ENCODE data around the gene CHAF1B. TPM values are rescaled to one million over a fixed set of nuclear protein-coding genes. Genes with fewer than 3 reads are reported as not detected.

CHAF1B gene
- total and polyA plus RNA-seq, 2 experiments from 2014 or later: 3.0 to 5.2 TPM

DNA sequence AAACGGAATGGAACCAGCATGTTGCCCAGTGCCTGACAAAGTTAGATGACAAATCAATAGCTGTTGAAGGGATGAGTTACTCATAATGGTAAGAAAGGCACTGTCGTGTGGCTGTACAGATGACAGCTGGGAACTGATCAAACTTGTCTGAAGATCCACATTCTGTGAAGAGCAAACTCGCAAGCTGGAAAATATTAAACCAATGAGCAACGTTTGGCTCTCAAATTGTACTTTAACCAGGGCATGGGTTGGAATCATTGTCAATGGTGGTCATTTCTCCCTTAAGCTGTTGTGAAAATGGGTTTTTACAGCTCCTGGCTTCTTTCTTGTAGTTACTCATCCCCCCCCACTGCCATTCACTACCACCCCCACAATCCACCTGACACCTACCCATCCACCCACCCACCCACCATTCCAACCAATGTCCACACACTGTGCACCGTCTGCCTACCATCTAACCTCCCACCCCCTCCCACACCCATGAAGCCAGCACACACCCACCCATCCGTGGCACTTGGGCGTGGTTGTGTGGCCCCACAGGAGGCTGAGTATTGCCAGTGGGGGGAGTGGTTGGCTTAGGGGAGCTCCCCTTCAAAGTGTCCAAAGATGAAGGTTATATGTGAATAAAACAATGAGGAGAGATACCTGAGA, 48.0 kb downstream of the CHAF1B start:
- H3K79me2 ChIP-seq (ENCODE audit: insufficient read depth): no peaks in the 10 kb centered on the region
- no peak overlapping the region for H3K4me2 ChIP-seq (ENCODE audit: unreplicated experiment)
- H3K36me3 ChIP-seq (ENCODE audit: low read depth): no peaks in the 10 kb centered on the region
- 62 to 65% methylated on average over 7 of the region's 7 CpGs for WGBS, 2 experiments (ENCODE audit: low coverage in 1 of 2, low lambda C conversion rate in 2 of 2, missing lambda C conversion rate in 2 of 2)
- no peak overlapping the region for H3K9ac ChIP-seq
- no peak overlapping the region for H3K4me3 ChIP-seq
- no peaks in the 10 kb centered on the region for H3K9me3 ChIP-seq (ENCODE audit: low read depth)
- H3K4me1 ChIP-seq (ENCODE audit: insufficient read depth): peaks cover 38% of the 10 kb centered on the region
- H3F3A ChIP-seq (ENCODE audit: insufficient read depth): peaks cover 32% of the 10 kb centered on the region
- no peaks in the 10 kb centered on the region for H3K27me3 ChIP-seq (replicated peaks; ENCODE audit: insufficient read depth)
- no peak for DNase-seq
- TF ChIP-seq EZH2phosphoT487 (IDR thresholded peaks at IDR 0.05; ENCODE audit: insufficient read depth, low read depth) (no peak), EZH2 (IDR thresholded peaks at IDR 0.05; ENCODE audit: insufficient read depth, poor library complexity, severe bottlenecking) (no peak)
- no peaks in the 10 kb centered on the region for H3K9me2 ChIP-seq (ENCODE audit: insufficient read depth)
- H2AFZ ChIP-seq: no peak overlapping the region
- H4K20me1 ChIP-seq (ENCODE audit: insufficient read depth): no peaks in the 10 kb centered on the region
- no peak overlapping the region for H3K27ac ChIP-seq
- in situ Hi-C loops (cut with MboI): no loop called here

DNA sequence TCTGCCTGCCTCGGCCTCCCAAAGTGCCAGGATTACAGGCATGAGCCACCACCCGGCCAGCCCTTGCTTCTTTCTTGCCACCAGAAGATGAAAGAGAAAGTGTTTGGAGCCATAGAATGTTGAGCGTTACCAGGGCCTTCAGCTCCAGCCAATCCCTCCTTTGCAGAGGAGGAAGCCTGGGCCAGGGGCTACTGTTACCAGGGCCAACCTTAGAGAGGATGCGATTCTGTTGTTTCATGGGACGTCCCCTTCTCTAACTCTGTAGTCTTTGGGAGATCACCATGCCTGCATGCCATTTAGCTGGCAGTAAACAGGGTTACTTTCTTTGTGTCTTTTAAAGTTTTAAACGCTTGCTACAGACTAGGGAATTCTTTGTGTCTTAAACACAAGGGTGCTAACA, 49.0 kb downstream of the CHAF1B start:
- H3K79me2 ChIP-seq (ENCODE audit: insufficient read depth): no peaks in the 10 kb centered on the region
- H3K9me2 ChIP-seq (ENCODE audit: insufficient read depth): no peaks in the 10 kb centered on the region
- H3K27me3 ChIP-seq (replicated peaks; ENCODE audit: insufficient read depth): no peaks in the 10 kb centered on the region
- no peaks in the 10 kb centered on the region for H4K20me1 ChIP-seq (ENCODE audit: insufficient read depth)
- no peaks in the 10 kb centered on the region for H3K36me3 ChIP-seq (ENCODE audit: low read depth)
- no peak overlapping the region for H3K27ac ChIP-seq
- H3K4me1 ChIP-seq (ENCODE audit: insufficient read depth): peaks cover 41% of the 10 kb centered on the region
- in situ Hi-C loops (cut with MboI): no loop called here
- peaks cover 33% of the 10 kb centered on the region for H3F3A ChIP-seq (ENCODE audit: insufficient read depth)
- H3K9me3 ChIP-seq (ENCODE audit: low read depth): no peaks in the 10 kb centered on the region
- H3K4me2 ChIP-seq (ENCODE audit: unreplicated experiment): no peak overlapping the region
- WGBS, 2 experiments (ENCODE audit: low coverage in 1 of 2, low lambda C conversion rate in 2 of 2, missing lambda C conversion rate in 2 of 2): 91 to 97% methylated on average over 6 of the region's 6 CpGs
- no peak for DNase-seq
- H3K4me3 ChIP-seq: no peak overlapping the region
- TF ChIP-seq EZH2 (IDR thresholded peaks at IDR 0.05; ENCODE audit: insufficient read depth, poor library complexity, severe bottlenecking) (no peak), EZH2phosphoT487 (IDR thresholded peaks at IDR 0.05; ENCODE audit: insufficient read depth, low read depth) (no peak)
- H3K9ac ChIP-seq: no peak overlapping the region
- no peak overlapping the region for H2AFZ ChIP-seq

DNA sequence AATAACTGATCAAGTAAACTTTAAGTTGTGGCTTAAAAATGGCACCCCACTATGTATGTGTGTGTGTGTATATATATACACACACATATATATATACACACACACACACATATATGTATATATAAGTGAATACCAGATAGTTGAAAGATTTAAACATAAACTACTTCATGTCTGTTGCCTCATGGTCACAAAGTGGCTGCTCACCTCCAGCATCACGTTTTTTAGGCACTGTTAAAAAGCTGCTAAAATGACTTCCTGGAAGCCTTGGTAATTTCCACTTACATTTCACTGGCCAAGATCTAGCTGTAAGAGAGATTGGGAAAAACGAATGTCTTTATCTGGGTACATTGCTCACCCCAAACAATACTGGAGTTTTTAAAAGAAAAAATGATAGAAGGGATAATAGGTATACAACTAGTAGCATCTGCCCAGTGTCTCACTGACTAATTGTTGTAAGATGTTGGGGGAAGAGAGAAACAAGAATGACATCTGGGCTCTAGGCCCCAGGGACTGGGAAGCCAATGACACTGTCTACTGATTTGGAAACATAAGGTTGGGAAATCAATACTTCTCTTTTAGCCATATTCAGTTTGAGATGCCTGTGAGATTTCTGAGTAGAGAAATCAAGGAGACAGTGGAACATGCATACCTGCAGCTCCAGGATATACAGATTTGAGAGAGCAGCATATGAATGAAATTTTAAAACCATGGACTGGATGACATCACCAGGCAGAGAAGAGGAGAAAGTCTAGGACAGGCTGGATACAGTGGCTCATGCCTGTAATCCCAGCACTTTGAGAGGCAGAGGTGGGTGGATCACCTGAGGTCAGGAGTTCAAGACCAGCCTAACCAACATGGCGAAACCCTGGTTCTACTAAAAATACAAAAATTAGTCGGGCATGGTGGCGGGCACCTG, 51.9 kb downstream of the CHAF1B start:
- Histone ChIP-seq H3K36me3 (ENCODE audit: low read depth) (no peaks in the 10 kb centered on the region), H3F3A (ENCODE audit: insufficient read depth) (peaks cover 15% of the 10 kb centered on the region), H3K9me2 (ENCODE audit: insufficient read depth) (no peaks in the 10 kb centered on the region), H3K27ac (peak overlapping the region; percentile 38; the same call in 1 of the 2 replicates), H3K9me3 (ENCODE audit: low read depth) (no peaks in the 10 kb centered on the region), H3K79me2 (ENCODE audit: insufficient read depth) (no peaks in the 10 kb centered on the region), H4K20me1 (ENCODE audit: insufficient read depth) (no peaks in the 10 kb centered on the region), H3K4me1 (ENCODE audit: insufficient read depth) (peaks cover 20% of the 10 kb centered on the region), H3K9ac (no peak overlapping the region), H3K27me3 (replicated peaks; ENCODE audit: insufficient read depth) (no peaks in the 10 kb centered on the region), H3K4me3 (no peak overlapping the region), H3K4me2 (ENCODE audit: unreplicated experiment) (peak overlapping the region; percentile 25), H2AFZ (no peak overlapping the region)
- in situ Hi-C loops (cut with MboI): no loop called here
- 85 to 92% methylated on average over 5 of the region's 5 CpGs for WGBS, 2 experiments (ENCODE audit: low coverage in 1 of 2, low lambda C conversion rate in 2 of 2, missing lambda C conversion rate in 2 of 2)
- TF ChIP-seq EZH2phosphoT487 (IDR thresholded peaks at IDR 0.05; ENCODE audit: insufficient read depth, low read depth): no peak
- no peak for TF ChIP-seq EZH2 (IDR thresholded peaks at IDR 0.05; ENCODE audit: insufficient read depth, poor library complexity, severe bottlenecking)
- DNase-seq: peak; percentile 41

GRCh38 chr21:36437745-36438128, 52.5 kb downstream of the CHAF1B start:
- Histone ChIP-seq H3K9ac (no peak overlapping the region), H4K20me1 (ENCODE audit: insufficient read depth) (no peaks in the 10 kb centered on the region), H3F3A (ENCODE audit: insufficient read depth) (peaks cover 15% of the 10 kb centered on the region), H3K9me3 (ENCODE audit: low read depth) (no peaks in the 10 kb centered on the region), H3K79me2 (ENCODE audit: insufficient read depth) (no peaks in the 10 kb centered on the region), H3K4me3 (no peak overlapping the region), H3K27ac (peak overlapping the region; percentile 38; the same call in 1 of the 2 replicates), H3K27me3 (replicated peaks; ENCODE audit: insufficient read depth) (no peaks in the 10 kb centered on the region), H3K36me3 (ENCODE audit: low read depth) (no peaks in the 10 kb centered on the region), H3K4me1 (ENCODE audit: insufficient read depth) (peaks cover 19% of the 10 kb centered on the region), H3K4me2 (ENCODE audit: unreplicated experiment) (peak overlapping the region; percentile 22), H3K9me2 (ENCODE audit: insufficient read depth) (no peaks in the 10 kb centered on the region), H2AFZ (no peak overlapping the region)
- 20 to 30% methylated on average over 6 of the region's 6 CpGs for WGBS, 2 experiments (ENCODE audit: low coverage in 1 of 2, low lambda C conversion rate in 2 of 2, missing lambda C conversion rate in 2 of 2)
- TF ChIP-seq EZH2phosphoT487 (IDR thresholded peaks at IDR 0.05; ENCODE audit: insufficient read depth, low read depth) (no peak), EZH2 (IDR thresholded peaks at IDR 0.05; ENCODE audit: insufficient read depth, poor library complexity, severe bottlenecking) (no peak)
- peak; percentile 87 for DNase-seq
- in situ Hi-C loops (cut with MboI): no loop called here

Data from GM23248 (cell line).